ENCODE measurements around the gene SYP.
A peak's percentile ranks its signal among the peaks of the same experiment; 100 is the strongest.

The SYP gene

DNA sequence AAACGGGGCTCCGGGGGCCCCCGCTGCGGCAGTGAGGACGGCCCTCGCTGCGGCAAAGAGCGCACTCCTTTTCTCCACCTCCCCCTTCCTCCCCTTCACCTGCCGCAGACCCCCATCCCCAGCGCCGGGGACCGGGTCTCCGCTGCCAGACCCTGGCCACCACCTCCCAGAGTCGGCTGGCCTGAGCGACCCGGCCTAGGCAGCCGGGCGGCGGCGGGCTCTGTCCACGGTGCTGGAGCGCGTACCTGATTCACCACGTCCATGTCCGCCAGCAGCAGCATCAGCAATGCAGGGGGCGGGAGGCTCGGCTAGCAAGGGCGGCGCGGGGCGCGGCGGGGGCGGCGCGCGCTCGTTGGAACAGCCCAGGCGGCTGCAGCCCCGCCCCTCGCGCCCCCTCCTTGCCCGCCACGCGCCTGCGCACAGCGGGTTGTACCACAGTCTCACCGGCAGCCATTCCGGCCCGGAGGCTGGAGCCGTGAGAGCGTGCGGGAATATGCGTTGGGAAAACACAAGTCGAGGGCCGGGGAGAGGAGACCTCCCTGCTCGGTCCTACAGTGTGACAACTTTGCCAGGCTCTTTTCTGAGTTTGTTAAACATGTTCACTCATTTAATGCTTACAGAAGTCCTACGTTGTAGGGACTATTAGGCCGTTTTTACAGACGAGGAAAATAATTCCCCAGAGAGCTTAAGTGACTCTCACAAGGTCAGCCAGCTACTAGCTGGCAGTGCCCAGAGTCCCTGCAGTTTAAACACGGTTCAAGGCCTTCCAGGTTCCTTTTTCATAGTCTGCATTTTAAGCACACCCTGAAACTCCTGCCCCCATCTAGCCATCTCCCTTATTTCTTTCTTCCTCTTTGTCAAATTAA lies at the start of gene SYP:
Gene SYP, minus strand, starts transcription at position 288 of the 866 bp plus-strand sequence. Its CDS starts 7 bp downstream, at position 281.
- peak within 1 kb of the TSS; percentile 25 for H3K4me3 ChIP-seq (ENCODE audit: control insufficient read depth, low read depth, low read length)
- DNase-seq (ENCODE audit: low read depth), result peak; percentile 44
- TF ChIP-seq, protein P1, sequence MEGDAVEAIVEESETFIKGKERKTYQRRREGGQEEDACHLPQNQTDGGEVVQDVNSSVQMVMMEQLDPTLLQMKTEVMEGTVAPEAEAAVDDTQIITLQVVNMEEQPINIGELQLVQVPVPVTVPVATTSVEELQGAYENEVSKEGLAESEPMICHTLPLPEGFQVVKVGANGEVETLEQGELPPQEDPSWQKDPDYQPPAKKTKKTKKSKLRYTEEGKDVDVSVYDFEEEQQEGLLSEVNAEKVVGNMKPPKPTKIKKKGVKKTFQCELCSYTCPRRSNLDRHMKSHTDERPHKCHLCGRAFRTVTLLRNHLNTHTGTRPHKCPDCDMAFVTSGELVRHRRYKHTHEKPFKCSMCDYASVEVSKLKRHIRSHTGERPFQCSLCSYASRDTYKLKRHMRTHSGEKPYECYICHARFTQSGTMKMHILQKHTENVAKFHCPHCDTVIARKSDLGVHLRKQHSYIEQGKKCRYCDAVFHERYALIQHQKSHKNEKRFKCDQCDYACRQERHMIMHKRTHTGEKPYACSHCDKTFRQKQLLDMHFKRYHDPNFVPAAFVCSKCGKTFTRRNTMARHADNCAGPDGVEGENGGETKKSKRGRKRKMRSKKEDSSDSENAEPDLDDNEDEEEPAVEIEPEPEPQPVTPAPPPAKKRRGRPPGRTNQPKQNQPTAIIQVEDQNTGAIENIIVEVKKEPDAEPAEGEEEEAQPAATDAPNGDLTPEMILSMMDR (IDR thresholded peaks at IDR 0.05; ENCODE audit: control insufficient read depth, insufficient read depth, low read depth, low read length, missing control alignments), result no peak

DNA sequence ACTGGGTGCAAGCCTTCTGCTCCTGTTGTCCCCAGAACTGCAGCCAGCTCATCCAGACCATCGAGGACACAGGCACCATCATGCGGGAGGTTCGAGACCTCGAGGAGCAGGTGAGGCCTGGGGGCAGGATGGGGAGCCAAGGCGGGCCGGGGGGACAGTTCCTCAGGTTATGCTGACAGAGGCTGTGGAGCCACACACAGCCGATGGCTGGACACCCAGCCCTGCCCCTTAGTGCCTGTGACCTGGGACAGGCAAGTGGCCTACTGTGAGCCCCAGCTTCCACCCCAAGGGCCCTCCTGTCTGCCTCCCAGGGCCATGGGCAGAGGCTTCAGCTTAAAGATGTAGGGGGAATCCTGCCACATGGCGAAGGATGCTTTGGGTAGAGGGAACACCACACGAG lies 49.6 kb upstream of the SYP start:
- TF ChIP-seq, protein P1 (IDR thresholded peaks at IDR 0.05; ENCODE audit: control insufficient read depth, insufficient read depth, low read depth, low read length, missing control alignments), result no peak
- H3K4me3 ChIP-seq (ENCODE audit: control insufficient read depth, low read depth, low read length), result no peak overlapping the region

GRCh38 chrX:49249071-49249470 lies 49.1 kb upstream of the SYP start:
- H3K4me3 ChIP-seq (ENCODE audit: control insufficient read depth, low read depth, low read length), result no peak overlapping the region
- TF ChIP-seq, protein P1 (IDR thresholded peaks at IDR 0.05; ENCODE audit: control insufficient read depth, insufficient read depth, low read depth, low read length, missing control alignments), result no peak
- DNase-seq (ENCODE audit: low read depth), result no peak

More for the DNA sequence above, 49.6 kb upstream of the SYP start:
- DNase-seq (ENCODE audit: low read depth), result no peak

- TF ChIP-seq, protein P1 (IDR thresholded peaks at IDR 0.05; ENCODE audit: control insufficient read depth, insufficient read depth, low read depth, low read length, missing control alignments), result no peak
- DNase-seq (ENCODE audit: low read depth), result no peak
- H3K4me3 ChIP-seq (ENCODE audit: control insufficient read depth, low read depth, low read length), result no peak overlapping the region
Observed at GRCh38 chrX:49247916-49248811, 48.2 kb upstream of the SYP start.

- no peak for DNase-seq (ENCODE audit: low read depth)
- H3K4me3 ChIP-seq (ENCODE audit: control insufficient read depth, low read depth, low read length), result no peak overlapping the region
- TF ChIP-seq, protein P1 (IDR thresholded peaks at IDR 0.05; ENCODE audit: control insufficient read depth, insufficient read depth, low read depth, low read length, missing control alignments), result no peak
Observed at GRCh38 chrX:49247346-49247745, 47.4 kb upstream of the SYP start.

DNA sequence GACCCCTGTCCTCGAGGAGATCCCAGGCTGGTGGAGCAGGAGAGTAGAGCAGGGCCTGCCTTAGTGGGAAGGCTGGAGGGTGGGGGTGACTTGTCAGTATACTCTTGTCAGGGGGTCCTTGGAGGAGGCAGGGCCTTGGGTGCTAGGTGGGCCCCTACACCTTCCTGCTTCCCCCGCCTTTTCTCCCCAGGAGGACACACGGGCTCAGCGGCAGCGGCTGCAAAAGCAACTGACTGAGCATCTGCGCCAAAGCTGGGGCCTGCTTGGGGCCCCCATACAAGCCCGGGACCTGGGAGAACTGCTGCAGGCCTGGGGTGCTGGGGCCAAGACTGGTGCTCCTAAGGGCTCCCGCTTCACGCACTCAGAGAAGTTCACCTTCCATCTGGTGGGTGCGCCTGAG lies 46.5 kb upstream of the SYP start:
- no peak for DNase-seq (ENCODE audit: low read depth)
- TF ChIP-seq, protein P1 (IDR thresholded peaks at IDR 0.05; ENCODE audit: control insufficient read depth, insufficient read depth, low read depth, low read length, missing control alignments), result no peak
- H3K4me3 ChIP-seq (ENCODE audit: control insufficient read depth, low read depth, low read length), result no peak overlapping the region
